DLD1 (cell line): ENCODE results near the gene KMT2C.

Source experiments
- in situ Hi-C: cut with HindIII; loops from 2 replicates; pipeline ENCODE4 v1.10.0; 2017; ENCODE audit warnings: low sequenced_read_pairs

The KMT2C gene

GRCh38 chr7:152120210-152120609, 315.6 kb downstream of the KMT2C start:
- in situ Hi-C loops, result no loop called here

GRCh38 chr7:152117356-152117755, 318.4 kb downstream of the KMT2C start:
- in situ Hi-C loops, result no loop called here

DNA sequence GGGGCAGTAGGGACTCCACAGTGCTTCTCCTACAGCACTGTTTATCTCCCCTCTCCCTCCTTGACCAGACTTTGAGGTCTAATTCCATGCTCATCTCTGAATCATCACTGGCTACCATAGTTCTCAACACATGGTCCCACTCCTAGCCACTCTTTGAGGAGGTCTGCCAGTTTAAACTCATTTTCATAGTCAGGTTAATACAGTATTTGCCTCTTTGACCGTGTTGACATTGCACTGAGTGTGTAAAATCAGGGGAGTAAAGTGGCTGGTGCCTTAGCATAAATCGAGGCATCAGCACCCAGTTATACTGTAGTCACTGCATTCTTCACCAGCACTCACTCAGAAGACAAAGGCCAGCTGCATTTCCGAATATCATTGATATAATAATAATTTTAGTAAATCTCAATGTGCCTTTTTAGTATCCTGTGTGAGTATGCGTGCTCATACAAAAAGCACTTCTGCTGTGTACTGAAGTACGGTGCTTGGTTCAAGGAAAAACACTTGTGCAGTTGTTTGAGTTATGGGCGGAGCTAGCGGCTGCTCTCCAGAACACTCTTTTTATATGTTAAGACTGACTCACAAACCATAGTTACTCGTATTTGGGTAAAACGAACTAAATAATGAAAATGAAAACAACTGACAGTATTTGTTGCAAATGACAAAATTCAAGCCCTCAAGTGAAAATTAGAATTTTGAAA, 320.6 kb downstream of the KMT2C start:
- in situ Hi-C loops, result no loop called here

DNA sequence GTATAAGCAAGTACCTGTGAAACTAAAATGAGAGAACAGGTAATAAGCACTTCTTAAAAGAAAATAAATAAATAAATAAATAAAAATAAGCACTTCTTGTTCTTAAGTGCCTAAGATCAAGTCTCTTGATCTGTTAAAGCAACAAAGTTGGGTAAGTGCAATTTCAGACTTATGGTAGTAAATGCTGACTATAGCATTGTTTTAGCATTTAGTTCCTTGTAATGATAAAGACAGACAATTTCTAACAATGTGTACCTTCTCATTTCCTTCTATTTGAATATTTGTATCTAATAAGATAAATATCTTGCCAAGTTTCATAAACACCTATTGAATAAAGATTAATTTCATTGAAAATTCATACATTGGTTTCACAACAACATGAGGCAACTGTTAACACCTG, 323.0 kb downstream of the KMT2C start:
- in situ Hi-C loops, result no loop called here

DNA sequence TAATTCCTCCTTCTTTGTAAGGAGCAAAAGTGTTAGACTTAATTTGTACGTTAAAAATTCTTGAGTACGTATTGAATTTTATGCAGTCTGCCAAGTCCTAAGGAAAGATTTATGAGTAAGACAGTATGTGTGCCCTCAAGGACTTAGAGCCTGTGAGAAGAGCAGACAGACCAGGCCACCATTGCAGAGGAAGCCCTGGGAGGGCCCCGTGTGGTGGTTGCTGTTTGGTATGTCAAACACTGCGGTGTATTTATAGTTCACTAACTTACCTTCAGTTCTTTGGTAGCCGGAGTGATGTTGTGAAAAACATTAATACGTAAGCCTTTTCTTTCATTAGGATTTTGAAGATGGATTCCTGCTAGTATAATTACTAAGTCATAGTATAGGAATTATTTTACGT, 327.4 kb downstream of the KMT2C start:
- in situ Hi-C loops, result no loop called here

- in situ Hi-C loops, result no loop called here
Observed at GRCh38 chr7:152107945-152108344, 327.9 kb downstream of the KMT2C start.

DNA sequence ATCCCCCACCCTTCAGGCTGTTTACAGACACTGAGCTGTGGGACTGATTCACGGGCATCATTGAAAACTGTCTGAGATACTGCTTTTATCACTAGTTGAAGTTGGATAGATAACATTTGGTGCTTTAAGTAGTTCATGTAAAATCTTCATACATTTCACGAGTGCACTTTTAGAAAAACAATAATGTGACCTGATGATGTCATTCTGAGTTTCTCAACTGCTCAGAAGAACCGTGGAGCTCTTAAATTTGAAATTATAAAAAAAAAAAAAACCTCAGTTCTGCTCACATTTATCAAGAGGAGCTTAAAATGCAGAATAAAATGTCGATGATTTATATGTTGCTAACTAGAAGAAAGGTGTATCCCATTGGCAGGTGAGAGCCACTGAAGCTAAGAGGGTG, 328.8 kb downstream of the KMT2C start:
- in situ Hi-C loops, result no loop called here

- in situ Hi-C loops, result no loop called here
Observed at GRCh38 chr7:152105205-152105604, 330.6 kb downstream of the KMT2C start.

GRCh38 chr7:152103691-152104090, 332.1 kb downstream of the KMT2C start:
- in situ Hi-C loops, result no loop called here

DNA sequence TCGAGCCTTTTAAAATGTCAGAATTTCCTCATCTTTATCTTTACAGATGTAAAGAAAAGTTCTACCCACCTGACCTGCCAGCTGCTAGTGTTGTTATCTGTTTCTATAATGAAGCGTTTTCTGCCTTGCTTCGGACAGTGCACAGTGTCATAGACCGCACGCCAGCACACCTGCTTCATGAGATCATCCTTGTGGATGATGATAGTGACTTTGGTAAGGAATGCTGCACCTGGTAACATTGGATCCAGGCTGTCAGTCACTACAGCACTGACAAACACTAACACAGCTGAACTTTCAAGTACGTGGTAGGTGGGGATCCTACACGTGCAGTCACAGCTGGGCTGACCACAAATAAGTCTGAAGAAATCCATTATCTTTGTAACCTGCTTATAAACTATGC, 332.7 kb downstream of the KMT2C start:
- in situ Hi-C loops, result no loop called here

- in situ Hi-C loops, result no loop called here
Observed at GRCh38 chr7:152097330-152097729, 338.5 kb downstream of the KMT2C start.

- in situ Hi-C loops, result no loop called here
Observed at GRCh38 chr7:152095771-152096170, 340.0 kb downstream of the KMT2C start.

- in situ Hi-C loops, result no loop called here
Observed at GRCh38 chr7:152093717-152094116, 342.1 kb downstream of the KMT2C start.

GRCh38 chr7:152090747-152091146, 345.1 kb downstream of the KMT2C start:
- in situ Hi-C loops, result no loop called here

- in situ Hi-C loops, result no loop called here
Observed at GRCh38 chr7:152089183-152089582, 346.6 kb downstream of the KMT2C start.

DNA sequence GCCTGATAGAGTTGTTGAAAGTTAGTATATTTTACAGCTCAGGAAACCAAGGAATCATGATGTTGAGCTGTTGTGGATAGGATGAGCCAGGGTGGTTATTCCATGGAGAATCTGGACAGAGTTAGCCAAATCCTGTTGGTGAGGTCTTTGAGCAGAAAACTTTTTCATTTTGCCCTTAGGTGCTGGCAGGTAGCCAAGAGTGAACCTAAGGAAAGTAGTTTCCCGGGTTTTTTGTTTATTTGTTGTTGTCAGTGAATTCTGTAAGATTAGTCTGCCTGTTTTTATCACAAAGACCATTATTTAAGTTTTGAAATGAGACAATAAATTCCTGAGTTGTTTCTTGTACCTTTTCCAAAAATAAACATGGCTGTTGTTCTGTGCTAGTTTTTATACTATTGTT, 349.3 kb downstream of the KMT2C start:
- in situ Hi-C loops, result no loop called here

DNA sequence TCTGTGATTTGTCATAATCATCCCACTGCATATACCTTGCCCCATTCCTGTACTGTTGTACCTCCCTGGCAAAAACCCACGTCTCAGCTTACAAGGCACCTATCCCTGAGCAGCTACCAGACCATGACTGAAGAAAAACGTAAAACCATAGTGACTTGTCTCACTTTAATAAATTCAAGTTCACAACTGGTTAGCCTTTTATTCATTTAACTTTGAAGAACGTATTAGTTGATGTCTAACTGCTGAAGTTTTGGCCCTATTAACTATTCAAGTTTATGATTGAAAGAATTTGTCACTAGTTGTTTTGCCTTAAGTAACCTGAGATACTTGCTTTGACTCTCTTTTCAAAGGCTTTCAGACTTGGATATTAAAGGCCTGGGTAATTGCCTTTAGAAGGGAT, 350.7 kb downstream of the KMT2C start:
- in situ Hi-C loops, result no loop called here
